GM13976 (cell line): ENCODE data around the gene SP8.

Experiments used
- DNase-seq: peaks from one replicate; pipeline ENCODE4 v3.0.0; 2012; ENCODE audit warnings: low spot score
- in situ Hi-C: fragments of 300-500 bp; cut with MboI; formaldehyde crosslinking; loops from one replicate; pipeline ENCODE4 v1.12.0; 2022; ENCODE audit warnings: low sequenced_read_pairs, mixed read lengths, inconsistent platforms; ENCODE audit not compliant: unreplicated experiment
- TF ChIP-seq, protein P1 (sequence below): IDR thresholded peaks from 2 replicates; pipeline ENCODE4 v1.5.1; 2012; ENCODE audit warnings: borderline replicate concordance, mild to moderate bottlenecking; ENCODE audit not compliant: insufficient read depth; ENCODE audit errors: extremely low read depth, missing control alignments, control extremely low read depth

The SP8 gene

DNA sequence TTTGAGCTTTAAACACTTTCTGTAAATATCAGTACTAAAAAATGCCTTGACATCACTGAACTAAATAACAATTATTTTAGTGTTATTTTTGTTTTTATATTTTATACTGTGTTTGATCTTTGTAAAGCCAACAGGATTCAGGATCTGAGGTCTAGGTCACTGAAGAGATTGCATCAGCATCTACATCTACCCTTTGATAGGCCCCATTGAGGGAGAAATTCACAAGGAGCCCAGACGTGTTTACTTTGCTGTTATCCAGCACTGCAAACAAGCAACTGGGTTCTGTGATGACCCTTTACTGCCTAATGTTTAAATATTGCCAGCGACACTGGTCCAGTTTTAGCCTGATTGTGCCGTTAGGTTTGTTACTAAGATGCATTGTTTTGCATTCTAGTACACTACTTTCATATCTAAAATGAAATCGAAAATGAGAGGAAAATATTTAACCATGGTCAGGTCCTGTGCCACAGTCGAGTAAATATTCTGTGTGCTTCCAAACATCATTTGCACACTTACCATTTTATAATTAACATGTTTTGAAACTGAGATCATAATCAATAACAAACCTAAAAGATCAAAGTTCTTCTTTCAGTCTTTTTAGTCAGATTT lies 48.7 kb downstream of the SP8 start:
- TF ChIP-seq, protein P1, sequence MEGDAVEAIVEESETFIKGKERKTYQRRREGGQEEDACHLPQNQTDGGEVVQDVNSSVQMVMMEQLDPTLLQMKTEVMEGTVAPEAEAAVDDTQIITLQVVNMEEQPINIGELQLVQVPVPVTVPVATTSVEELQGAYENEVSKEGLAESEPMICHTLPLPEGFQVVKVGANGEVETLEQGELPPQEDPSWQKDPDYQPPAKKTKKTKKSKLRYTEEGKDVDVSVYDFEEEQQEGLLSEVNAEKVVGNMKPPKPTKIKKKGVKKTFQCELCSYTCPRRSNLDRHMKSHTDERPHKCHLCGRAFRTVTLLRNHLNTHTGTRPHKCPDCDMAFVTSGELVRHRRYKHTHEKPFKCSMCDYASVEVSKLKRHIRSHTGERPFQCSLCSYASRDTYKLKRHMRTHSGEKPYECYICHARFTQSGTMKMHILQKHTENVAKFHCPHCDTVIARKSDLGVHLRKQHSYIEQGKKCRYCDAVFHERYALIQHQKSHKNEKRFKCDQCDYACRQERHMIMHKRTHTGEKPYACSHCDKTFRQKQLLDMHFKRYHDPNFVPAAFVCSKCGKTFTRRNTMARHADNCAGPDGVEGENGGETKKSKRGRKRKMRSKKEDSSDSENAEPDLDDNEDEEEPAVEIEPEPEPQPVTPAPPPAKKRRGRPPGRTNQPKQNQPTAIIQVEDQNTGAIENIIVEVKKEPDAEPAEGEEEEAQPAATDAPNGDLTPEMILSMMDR = no peak
- in situ Hi-C loops = no loop called here
- DNase-seq = no peak

DNA sequence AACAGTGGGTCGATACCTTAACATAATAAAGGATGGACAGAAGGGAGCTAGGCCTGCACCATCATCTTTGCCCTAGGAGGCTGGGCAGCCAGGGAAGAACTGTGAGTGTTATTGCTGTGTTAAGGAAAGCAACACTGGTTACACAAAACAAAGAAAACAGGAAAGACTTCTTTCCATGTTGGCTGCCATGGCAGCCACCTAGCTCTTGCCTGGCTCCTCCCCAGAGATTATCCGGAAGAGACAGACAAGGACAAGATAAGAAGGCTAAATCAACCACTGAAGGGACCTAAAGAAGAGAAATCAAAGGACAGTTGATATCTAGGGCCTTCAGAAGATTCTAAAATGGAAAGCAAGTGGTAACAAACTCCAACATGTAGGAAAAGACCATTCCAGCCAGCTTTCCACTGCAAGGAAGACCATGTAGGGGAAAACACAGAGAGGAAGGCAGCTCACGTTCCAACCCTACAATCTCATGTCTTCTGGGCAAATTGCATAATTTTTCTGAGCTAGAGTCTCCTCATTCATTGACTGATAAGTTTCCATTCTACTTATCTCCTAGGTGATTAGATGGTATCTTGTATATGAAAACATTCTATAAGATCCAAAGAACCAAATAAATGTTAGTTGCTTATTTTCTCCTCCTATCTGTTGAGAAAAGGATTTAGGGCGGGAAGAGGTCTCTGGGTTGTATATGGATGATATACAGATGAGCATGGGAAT lies 51.2 kb downstream of the SP8 start:
- in situ Hi-C loops = no loop called here
- DNase-seq = no peak
- TF ChIP-seq, protein P1 = no peak
